SHP77 treated with DMSO at 0.1 percent for 48 hours (cell line): Measurements from ENCODE around the gene RNF126.

Experiments used
- DNase-seq: peaks from one replicate; lab custom pipeline; 2025; lab: John Stamatoyannopoulos, UW

Gene RNF126

DNA sequence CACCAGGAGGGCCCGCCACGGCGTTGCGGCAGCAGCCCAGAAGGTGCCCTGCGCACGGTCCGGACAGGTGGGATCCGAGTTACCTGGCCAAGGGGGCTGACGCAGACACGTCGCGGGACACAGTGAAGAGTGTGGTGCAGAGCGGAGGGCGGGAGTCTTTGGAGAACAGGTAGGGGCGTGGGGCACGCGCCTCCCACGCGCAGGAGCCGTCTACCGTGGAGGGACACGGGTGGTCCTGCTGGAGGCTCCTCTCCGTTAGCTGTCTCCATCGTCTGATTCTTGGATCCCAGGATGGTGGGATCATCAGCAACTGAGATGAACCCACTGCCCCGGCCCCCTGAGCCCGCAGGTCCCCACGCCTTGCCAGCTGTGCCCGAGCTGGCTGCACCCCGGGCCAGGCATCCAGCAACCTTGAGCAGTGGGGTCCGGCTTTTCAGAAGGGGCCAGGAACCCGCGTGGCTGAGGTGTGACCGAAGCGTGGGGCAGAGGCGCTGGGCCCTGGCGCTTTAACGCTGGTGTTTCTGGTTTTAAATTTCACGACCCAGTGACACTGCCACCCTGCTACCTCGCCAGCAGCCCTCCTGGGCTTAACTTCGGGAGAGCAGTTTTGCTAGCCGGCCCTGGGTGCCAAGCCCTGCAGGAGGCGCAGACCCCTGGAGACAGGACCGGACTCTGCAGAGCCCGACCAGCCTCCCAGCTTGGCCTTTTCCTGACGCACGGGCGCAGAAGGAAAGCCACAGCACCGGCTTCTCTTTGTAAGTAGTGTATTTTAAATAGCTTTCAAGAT, 16.0 kb downstream of the RNF126 start:
- no peak for DNase-seq

DNA sequence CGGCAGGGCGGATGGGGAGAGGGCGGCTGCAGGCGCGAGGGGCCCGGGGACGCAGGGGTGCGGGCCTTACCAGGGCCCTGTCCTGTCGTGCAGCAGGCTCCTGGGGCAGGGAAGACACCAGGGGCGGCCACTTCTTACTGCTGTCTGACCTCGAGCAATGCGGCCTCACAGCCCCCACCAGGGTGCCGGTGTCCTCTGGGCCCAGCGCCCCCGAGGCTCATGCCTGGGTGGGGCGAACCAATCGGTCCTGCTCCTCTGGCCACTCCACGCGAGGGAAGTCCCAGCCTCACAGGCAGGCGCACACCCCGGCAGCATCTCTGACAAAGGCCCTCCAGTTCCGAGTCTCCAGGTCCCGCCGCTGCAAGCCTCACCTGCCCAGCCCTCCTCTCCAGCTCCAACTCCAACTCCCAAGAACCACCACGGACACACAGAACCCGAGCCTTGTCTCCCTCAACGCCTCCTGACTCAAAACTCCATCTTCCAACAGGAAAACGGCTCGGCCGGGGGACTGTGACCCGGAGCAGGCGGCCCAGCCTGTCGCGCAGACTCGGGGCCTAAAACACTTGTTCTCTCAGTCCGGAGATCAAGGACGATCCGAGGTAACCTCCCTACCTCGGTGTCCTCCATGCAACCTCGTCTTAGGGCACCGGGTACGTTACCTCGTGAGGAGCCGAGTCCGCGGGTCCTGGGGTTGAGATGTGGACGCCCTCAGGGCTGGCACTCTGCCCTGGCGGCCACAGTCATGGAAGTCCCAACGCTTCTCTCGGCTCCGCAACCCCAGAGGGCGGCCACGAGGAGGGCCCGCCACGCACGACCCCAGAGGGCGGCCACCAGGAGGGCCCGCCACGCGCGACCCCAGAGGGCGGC, 16.9 kb downstream of the RNF126 start:
- no peak for DNase-seq

DNA sequence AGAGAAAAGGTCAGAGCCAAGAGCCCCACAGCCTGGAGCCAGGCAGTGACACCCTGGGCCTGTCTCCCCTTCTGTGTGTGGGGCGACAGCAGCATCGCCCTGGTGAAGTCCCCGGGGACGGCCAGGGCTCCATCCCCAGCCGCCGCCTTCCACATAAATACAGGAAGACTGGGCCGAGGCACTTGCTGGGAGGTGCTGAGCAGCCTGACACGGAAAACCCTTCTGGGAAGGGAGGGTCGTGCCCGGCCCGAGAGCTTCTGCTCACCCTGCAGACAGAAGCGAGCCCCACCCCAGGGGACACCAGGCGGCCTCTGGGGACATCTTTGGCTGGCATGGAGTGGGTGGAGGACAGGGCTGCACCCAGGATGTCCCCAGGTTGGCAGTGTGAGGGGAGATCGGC, 18.2 kb downstream of the RNF126 start:
- no peak for DNase-seq

DNA sequence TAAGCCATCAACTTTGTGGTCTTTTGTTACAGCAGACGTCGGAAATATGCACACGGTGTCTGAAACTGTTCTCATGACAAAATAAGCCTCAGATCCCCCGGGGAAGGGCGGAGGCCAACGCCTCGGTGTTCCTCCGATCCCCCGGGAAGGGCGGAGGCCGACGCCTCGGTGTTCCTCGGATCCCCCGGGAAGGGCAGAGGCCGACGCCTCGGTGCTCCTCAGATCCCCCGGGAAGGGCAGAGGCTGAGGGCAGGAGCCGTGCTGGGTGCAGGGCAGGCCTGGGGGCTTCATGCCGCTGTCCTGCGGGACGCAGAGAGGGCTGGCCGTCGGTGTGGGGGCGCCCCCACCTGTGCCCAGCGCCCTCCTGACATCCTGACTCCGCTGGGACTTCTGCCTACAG, 18.7 kb downstream of the RNF126 start:
- DNase-seq = no peak

DNA sequence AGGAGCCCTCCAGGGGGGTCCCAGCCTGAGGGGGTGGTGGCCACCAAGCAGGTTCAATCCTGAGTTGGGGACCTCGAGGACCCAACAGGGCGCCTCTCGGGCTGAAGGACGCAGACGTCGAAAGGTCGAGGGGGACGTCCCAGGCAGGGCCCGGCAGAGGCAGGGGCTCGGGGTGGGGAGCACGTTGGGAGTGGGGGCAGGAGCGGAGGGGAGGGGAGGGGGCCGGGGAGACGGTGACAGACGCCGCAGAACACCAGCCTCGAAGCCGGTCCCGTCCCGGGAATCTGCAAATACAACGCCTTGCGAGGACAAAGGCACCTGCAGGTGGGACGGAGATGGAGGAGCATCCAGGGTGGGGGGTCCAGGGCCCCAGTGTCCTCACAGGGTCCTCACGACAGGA, 19.3 kb downstream of the RNF126 start:
- no peak for DNase-seq

DNA sequence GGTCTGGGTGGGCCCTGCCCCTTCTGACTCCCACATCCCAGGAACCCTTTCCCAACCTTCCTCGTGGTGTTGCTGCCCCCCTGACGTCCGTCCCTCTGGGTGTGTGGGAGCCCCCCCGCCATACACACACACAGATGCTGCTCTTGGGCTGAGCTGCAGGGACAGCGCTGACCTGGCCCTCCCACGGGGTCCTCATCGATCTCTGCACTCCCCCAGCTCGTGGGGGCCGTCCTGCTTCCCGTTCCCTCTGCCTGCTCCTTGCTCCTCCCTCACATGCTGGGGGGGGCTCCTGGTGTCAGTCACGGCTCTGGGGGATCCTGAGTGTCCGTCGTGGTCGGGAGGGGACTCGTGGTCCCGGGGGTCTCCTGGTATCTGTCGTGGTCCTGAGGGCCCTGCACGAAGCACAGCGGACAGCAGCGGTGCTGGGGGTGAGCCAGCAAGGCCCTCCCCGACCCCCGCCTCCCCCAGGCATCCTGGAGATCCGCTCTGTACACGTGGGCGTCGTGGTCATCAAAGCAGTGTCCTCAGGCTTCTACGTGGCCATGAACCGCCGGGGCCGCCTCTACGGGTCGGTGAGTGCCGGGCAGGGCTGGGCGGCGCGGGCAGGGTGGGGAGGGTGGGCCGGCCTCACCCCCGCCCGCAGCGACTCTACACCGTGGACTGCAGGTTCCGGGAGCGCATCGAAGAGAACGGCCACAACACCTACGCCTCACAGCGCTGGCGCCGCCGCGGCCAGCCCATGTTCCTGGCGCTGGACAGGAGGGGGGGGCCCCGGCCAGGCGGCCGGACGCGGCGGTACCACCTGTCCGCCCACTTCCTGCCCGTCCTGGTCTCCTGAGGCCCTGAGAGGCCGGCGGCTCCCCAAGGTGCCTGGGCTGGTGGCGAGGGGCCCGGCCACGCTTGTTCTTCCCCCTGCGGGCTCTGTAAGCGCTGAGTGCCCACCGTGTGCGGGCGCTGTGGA, 20.0 kb downstream of the RNF126 start:
- no peak for DNase-seq

DNA sequence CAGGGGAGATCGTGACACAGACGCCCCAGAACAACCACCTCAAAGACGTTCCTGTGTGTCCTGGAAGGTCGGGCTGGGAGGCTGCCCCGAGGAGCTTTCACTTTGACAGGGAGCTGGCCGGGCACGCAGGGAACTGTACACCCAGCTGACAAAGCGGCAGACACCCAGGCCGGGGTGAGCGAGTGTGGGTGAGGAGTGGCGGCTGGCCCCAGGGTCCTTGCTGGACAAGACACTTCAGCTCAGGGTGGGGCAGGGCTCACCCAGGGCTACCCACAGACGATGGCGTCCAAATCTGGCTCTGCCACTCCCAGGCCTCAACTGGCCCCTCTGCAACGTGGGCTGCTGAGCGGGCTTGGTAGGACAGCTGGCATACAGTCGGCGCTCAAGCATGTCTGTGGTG, 21.3 kb downstream of the RNF126 start:
- DNase-seq = no peak

DNA sequence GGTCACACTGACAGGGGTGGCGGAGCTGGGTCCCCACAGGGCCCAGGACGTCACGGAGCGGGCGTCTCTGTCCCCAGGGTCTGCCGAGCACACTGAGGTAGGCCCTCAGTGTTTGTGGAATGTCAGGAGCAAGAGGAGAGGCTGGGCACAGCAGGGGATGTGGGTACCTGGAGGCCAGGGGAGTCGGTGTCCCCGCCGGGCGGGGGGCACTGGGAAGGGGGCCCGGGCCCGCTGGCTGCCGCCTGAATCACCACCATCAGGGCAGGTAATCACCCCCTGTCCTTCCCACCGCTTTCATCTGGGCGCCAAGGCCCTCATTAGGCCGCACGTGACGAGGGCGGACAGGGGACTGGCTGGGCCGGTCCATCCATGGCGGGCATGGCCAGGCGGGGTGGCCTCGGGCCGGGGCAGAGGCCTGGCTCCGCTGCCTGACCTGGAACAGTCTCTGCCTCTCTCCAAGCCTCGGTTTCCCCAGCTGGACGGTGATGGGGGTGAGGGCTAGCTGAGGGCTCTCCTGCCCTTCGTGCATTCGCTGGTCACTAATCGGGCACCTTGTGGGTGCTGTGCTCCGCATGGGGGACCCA, 22.3 kb downstream of the RNF126 start:
- DNase-seq = no peak

DNA sequence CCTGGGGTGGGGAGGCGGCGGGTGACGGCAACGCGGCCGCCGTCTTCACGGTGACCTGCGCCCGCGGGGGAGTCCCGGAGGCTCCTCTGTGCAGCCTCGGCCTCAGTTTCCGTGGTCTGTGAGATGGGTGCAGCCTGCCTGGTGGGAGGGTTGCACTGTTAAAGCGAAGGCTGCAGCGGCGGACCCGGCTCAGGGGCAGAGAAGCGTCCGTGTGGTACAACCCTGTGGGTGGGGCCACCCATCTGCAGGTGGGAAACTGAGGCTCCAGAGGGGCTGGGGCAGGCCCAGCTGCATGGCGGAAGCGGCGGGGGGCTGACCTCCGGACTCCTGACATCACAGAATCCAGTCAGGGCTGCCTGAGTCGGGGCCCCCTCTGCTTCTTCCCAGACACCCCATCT, 22.9 kb downstream of the RNF126 start:
- no peak for DNase-seq

DNA sequence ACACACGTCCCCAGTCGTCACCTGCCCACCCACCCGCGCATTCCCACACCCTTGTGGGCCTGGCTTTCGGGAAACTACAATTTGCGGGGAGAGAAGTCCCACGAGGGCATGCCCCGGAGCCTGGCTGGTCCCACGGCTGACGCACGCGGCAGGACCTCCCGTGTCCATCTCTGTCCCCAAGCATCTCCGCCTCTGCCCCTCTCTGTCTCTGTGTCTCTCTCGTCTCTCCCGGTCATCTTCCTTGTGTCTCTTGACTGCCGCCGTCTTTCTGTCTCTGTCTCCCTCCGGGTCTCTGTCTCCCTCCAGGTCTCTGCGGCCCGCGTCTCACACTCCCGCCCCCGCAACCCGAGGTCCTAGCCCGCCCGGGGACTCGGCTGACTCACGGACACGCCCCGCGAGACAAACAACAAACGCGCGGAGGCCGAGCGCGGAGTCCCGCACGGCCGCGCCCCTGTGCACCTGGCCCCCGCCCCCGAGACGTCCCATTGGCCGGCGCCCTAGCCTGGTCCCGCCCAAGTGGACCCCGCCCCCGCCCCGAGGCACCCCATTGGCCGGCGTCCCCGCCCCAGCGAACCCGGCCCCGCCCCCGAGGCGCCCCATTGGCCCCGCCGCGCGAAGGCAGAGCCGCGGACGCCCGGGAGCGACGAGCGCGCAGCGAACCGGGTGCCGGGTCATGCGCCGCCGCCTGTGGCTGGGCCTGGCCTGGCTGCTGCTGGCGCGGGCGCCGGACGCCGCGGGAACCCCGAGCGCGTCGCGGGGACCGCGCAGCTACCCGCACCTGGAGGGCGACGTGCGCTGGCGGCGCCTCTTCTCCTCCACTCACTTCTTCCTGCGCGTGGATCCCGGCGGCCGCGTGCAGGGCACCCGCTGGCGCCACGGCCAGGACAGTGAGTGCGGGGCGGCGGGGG, 23.5 kb downstream of the RNF126 start, which contains the start of gene FGF22:
Gene FGF22 (plus strand): TSS at position 627 of the 908 bp plus-strand sequence. CDS start 47 bp downstream, at position 674.
- DNase-seq = peak; percentile 35

DNA sequence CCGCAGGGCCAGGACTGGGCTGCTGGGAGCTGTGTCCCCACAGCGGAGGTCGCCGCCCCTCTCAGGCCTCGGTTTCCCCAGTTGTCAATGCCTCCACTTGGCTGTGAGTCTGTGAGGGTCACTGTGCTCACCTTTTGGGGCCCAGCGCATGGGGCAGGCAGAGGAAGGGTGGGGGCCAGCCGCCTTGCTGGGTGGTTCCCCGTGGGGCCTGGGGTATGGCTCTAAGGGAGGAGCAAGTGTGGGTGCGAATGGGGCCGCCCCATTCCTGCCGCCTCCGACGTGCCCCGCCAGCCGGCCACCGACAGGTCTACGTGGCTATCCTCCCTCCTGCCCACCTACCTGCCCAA, 24.1 kb downstream of the RNF126 start:
- DNase-seq = no peak

DNA sequence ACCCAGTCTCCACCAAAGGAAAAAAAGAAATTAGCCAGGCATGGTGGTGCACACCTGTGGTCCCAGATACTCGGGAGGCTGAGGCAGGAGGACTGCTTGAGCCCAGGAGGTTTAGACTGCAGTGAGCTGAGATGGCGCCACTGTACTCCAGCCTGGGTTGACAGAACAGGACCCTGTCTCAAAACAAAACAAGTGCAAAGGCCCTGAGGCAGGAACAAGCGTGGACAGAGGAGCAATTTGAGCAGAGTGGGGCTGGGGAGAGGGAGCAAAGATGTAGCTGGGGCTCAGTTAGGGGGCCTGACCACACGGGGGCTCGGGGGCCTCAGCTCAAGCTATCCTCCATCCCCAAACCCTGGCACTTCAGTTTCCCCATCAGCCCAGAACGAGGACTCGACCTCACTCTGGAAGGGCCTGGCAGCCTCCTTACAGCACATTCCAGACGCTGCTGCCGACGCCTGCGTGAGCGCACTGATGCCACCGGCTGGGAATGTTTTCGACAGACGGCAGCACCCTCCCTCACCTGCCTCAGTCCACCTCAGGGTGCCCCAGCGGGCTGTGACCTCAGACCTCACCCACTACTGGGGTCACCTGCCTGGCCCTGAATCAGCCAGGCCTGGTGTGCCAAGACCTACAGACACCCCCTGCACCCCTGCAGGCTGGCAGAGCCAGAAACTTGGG, 27.9 kb downstream of the RNF126 start:
- no peak for DNase-seq

DNA sequence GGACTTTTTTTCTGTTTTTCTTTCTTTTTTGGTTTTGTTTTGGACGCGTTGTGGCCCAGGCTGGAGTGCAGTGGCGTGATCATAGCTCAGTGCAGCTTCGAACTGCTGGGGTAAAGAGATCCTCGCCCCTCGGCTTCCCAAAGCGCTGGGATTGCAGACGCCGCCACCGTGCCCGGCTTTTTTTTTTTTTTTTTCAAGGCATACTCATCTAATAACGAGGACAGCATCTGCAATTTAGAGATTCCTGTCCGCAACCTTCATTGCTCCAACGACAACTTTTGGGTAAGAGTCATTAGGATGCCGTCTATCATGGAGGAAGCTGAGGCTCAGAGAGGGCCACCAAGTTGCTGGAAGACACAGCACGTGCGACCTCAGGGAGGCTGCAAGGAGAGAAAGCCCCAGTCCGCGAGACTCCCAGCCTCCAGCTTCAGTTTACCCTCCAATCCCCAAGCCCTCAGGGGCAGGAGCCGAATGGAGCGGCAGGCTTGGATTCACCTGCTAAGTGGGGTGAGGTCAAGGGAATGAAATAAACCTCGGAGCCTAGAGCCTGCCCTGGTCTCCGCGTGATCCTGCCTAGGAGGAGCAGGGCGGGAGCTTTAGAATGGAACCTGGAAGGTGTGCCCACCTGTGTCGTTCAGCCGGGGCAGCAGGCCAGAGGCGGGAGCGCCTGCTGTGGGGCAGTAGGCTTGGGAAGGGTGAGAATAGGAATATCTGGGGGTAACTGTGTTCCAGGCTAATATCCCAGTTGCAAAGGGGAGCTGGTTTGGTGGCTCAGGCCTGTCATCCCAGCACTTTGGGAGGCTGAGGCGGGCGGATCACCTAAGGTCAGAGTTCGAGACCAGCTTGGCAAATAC, 29.0 kb downstream of the RNF126 start:
- no peak for DNase-seq

DNA sequence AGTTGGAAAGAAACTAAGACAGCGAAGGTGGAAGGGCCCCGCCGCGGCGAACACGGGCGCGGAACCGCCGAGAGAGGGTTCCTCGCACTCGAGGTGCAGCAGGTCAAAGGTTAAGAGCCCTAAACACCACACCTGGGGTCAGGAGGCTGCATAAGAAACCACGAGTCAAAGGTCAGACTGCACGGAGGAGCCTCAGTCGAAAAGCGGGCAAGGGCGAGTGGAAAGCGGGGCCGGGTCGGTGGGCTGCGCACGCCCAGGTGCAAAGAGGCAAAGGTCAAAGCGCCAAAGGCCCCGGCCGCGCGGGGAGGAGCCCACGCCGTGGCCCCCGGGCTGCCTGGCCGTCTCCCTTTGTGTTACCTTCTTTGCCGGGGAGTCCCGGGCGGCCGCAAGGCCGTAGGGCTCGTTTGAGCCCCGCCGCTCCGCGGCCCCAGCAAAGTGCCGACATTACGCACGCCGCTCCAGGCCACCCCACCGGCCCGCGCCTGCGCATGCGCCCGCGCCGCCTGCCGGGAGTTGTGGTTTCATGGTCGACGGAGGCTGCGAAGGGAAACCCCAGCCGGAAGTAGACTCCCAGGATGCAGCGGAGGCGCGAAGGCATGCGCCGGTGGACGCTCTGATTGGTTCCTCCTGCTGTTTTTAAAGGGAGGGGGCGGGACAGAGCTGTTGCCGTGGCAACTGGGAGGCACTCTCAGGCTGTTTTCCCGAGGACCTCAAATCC, 29.8 kb downstream of the RNF126 start, which contains the start of gene POLRMT:
Gene POLRMT (minus strand): TSS at position 470 of the 718 bp plus-strand sequence. CDS start 25 bp downstream, at position 445.
- DNase-seq = peak; percentile 71

DNA sequence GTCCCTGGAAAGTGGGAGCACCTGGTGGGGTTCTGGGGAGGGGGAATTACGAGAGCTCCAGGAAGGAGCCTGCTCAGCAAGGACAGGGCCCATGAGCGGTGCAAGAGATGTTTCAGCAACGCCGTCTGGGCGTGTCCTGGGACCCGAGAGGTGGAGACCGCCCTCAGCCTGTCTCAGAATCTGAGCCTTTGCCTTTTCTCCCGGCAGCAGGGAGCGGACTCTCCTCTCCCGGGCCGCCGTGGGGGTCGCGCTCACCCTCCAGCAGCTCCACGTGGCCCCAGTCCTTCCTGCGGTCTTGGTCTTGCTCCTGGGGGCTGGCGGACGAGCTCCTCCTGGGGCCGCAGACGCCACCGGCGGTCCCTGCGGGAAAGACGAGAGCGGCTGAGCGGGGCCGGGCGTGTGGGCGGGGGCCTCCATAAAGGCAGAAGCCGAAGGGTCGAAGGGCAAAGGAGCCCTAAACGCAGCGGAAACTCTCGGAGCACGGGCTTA, 30.4 kb downstream of the RNF126 start:
- DNase-seq = no peak

DNA sequence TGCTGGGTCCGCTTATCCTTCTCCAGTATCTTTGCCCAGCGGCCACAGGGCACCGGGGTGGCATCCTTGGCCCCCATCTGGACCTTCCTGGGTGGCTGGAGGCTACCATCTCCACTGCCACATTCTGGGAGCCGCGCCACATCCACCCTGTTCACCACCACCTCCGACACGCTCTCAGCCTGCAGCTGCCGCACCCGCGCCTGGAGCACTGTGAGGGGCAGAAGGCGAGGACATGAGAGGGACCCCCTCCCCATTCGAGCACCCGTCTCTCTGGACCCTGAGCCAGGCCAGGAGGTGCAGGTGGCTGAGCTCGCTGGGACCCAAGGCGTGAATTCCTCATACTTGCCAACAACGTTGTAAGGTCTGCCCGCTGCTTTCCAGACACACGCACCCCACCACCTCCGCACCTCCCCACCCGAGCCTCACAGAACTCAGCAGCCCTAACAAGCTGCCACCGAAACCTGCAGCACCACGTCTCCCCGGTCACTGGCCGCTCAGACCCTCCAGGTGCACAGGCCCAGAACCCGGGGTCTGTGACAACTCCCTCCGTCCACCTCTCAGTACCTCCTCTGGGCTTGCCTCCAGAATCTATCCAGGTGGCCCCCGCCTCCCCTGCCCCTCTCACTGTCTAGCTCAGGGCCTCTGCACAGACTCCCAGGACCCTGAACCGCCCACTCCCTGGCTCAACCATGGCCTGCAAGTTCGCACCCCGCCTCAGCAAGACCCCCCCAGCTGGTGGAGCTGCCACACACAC, 32.9 kb downstream of the RNF126 start:
- no peak for DNase-seq

DNA sequence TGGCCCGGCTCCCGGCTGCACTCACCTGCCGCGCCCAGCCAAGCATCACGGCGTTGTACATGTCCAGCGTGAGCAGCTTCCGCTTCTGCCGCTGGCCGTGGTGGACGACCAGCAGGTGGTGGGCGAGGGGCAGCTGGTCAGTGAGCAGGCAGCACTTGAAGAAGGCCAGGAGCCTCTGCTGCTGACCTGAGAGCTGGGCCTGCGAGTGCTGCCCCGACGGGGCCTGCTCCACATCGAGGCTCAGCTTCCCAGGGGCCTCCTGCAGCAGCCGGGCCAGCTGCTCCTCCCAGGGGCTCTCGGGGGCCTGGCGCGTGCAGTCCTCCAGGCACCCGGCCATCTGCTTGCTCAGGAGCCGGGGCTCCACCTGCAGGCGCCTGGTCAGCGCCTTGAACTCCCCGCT, 33.5 kb downstream of the RNF126 start:
- DNase-seq = peak; percentile 61
